Spleen (tissue), 13 donors: ENCODE results near the gene CCDC138. TPM values are rescaled to one million over a fixed set of nuclear protein-coding genes. Genes with fewer than 3 reads are reported as not detected.
"Not testable (repeated sequence)": the region's sequence is repeated elsewhere in the genome, so short reads cannot be mapped to it uniquely, and the experiment has no call there.

Source experiments
- DNase-seq: peaks from one replicate; pipeline ENCODE4 v3.0.0-alpha.2; 2020
- H3K27ac ChIP-seq, 8 donors: fragments of 200-600 bp; sonication (generic) in 7 of 8; 1 replicate in 4 of 8; 2 replicates in 4 of 8; pipeline versions ENCODE4 v1.5.0 to v1.8.0; 2016 to 2021; ENCODE audit warnings: inconsistent platforms in 4 of 8, mild to moderate bottlenecking in 4 of 8, moderate library complexity in 1 of 8
- H3K27me3 ChIP-seq, 7 donors: fragments of 200-600 bp; sonication (generic) in 6 of 7; replicated peaks in 1 of 7; 1 replicate in 4 of 7; 2 replicates in 3 of 7; pipeline versions ENCODE4 v1.5.0 to v1.8.0; 2016 to 2021; ENCODE audit warnings: inconsistent platforms in 3 of 7, mild to moderate bottlenecking in 1 of 7
- H3K36me3 ChIP-seq, 6 donors: fragments of 200-600 bp; sonication (generic) in 5 of 6; 1 replicate in 4 of 6; 2 replicates in 2 of 6; pipeline versions ENCODE4 v1.5.0 to v1.8.0; 2016 to 2021; ENCODE audit warnings: inconsistent platforms in 2 of 6
- H3K4me1 ChIP-seq, 6 donors: fragments of 200-600 bp; sonication (generic) in 5 of 6; 1 replicate in 3 of 6; 2 replicates in 3 of 6; pipeline versions ENCODE4 v1.5.0 to v1.8.0; 2016 to 2021; ENCODE audit warnings: inconsistent platforms in 3 of 6
- H3K4me3 ChIP-seq, 8 donors: fragments of 200-600 bp; sonication (generic) in 7 of 8; 1 replicate in 4 of 8; 2 replicates in 4 of 8; pipeline versions ENCODE4 v1.5.0 to v1.8.0; 2016 to 2021; ENCODE audit warnings: inconsistent platforms in 4 of 8, mild to moderate bottlenecking in 4 of 8, moderate library complexity in 2 of 8
- H3K9me3 ChIP-seq, 8 donors: fragments of 200-600 bp; sonication (generic) in 7 of 8; 1 replicate in 4 of 8; 2 replicates in 4 of 8; pipeline versions ENCODE4 v1.5.0 to v1.8.0; 2016 to 2021; ENCODE audit warnings: inconsistent platforms in 4 of 8
- CTCF ChIP-seq, 11 experiments: fragments of 200-600 bp in 7 of 11; fragments of 450-650 bp in 4 of 11; sonication (generic) in 4 of 11; IDR thresholded peaks in 8 of 11; conservative IDR thresholded peaks in 3 of 11; 1 replicate in 7 of 11; 2 replicates in 4 of 11; pipeline versions ENCODE4 v1.4.0 to v1.8.0; 2016 to 2021; ENCODE audit warnings: antibody characterized with exemption in 11 of 11, inconsistent platforms in 4 of 11, mild to moderate bottlenecking in 1 of 11
- POLR2A ChIP-seq, 3 donors: fragments of 450-650 bp; IDR thresholded peaks; one replicate each; pipeline ENCODE4 v1.5.1; 2017; ENCODE audit warnings: antibody characterized with exemption in 3 of 3, mild to moderate bottlenecking in 1 of 3
- POLR2AphosphoS5 ChIP-seq, 3 donors: sonication (generic); formaldehyde crosslinking; IDR thresholded peaks; one replicate each; pipeline ENCODE4 v1.5.1; 2017; ENCODE audit warnings: antibody characterized with exemption in 3 of 3
- WGBS, 5 donors: extraction: QIAGEN DNeasy Blood & Tissue Kit in 3 of 5; methylation state at CpG; one replicate each; pipeline versions ENCODE4 v1.1.5 to v1.1.7; 2013 to 2018; 5-methylcytosine and 5-hydroxymethylcytosine counted together
- intact Hi-C: fragments of 100-400 bp; cut with DNase I; formaldehyde crosslinking; loops from one replicate; pipeline ENCODE4 v1.15.0; 2023; ENCODE audit warnings: low total_unique reads
- long read RNA-seq, 2 donors: transcript quantifications; one replicate each; lab custom pipeline, GENCODE V29; 2026
- polyA plus RNA-seq, 3 donors: library from polyadenylated mRNA; stranded (reverse); fragments of 200-250 nt; gene quantifications; one replicate each; pipeline ENCODE4 v1.2.1, GENCODE V29; 2013
- total RNA-seq, 7 donors: library from RNA; depleted of rRNA in 3 of 7; stranded (reverse); fragments of >200 nt in 3 of 7; fragmentation: NEBNext Ultra II Directional in 4 of 7; extraction: Animal tissue kit (Norgen Biotek cat#: 25700) in 4 of 7; gene quantifications; one replicate each; pipeline versions ENCODE4 v1.1.0 to v1.2.1, GENCODE V29; 2016 to 2021
- donor health status: healthy with polysubstance abuse.
- donor health status: DM: no; HTN: no; CAD: no; lungs with moderate emphysema.
- donor health status: DM: no; HTN: no; CAD: no.
- donor health status: Bipolar disorder and iron deficiency.
- donor health status: healthy.
- donor health status: DM: no; HTN: no; CAD: no.
- donor health status: DM: yes; HTN: yes; CAD: no.

CCDC138 gene
- 10 to 100 TPM in 2 of 7 donors, 1 to 10 TPM in 5; 3.5 to 10.5 (median 6.5) TPM for total RNA-seq
- 1 to 10 TPM; 2.0 to 3.3 (median 2.5) TPM for polyA plus RNA-seq
- long read RNA-seq, donor 1: 0 reads
- long read RNA-seq, donor 2: 0 reads

GRCh38 chr2:108786354-108787215, at the start of gene CCDC138:
Gene CCDC138 (plus strand): TSS chr2:108786771. CDS start chr2:108786823, 52 bp downstream.
- 0 to 1% (median 1%) methylated on average over 39 to 78 of the region's 78 CpGs for WGBS, 5 donors
- TF ChIP-seq POLR2AphosphoS5 (IDR thresholded peaks at IDR 0.05): peak; percentile 89 to 94 (median 92)
- peak in 1 of 11 experiments; percentile 33 for TF ChIP-seq CTCF (IDR thresholded peaks at IDR 0.05 in 8 of 11, conservative IDR thresholded peaks at IDR 0.05 in 3 of 11)
- TF ChIP-seq POLR2A (IDR thresholded peaks at IDR 0.05): peak in 1 of 3 donors; percentile 24
- H3K4me3 ChIP-seq: peak within 1 kb of the TSS; percentile 70 to 86 (median 76)
- intact Hi-C loops: no loop called here
- no peaks in the 10 kb centered on the region for H3K9me3 ChIP-seq
- H3K27me3 ChIP-seq: no peaks in the 10 kb centered on the region
- peak; percentile 98 for DNase-seq
- peak within 1 kb of the TSS; percentile 36 to 88 (median 83) for H3K27ac ChIP-seq
- peaks cover 0 to 21% (median 14%) of the 10 kb centered on the region in 6 donors for H3K4me1 ChIP-seq
- H3K36me3 ChIP-seq: peaks cover 0 to 44% (median 28%) of the 10 kb centered on the region in 6 donors

GRCh38 chr2:108757973-108758372, 28.6 kb upstream of the CCDC138 start:
- intact Hi-C loops, H3K4me3 ChIP-seq, H3K27me3 ChIP-seq, DNase-seq, H3K9me3 ChIP-seq, H3K4me1 ChIP-seq, H3K27ac ChIP-seq: not testable (repeated sequence)
- WGBS, 5 donors: 94 to 99% (median 95%) methylated on average over 9 of the region's 9 CpGs
- peaks cover 0 to 88% (median 35%) of the 10 kb centered on the region in 6 donors for H3K36me3 ChIP-seq

GRCh38 chr2:108762618-108763017, 24.0 kb upstream of the CCDC138 start:
- intact Hi-C loops: not testable (repeated sequence)

GRCh38 chr2:108766671-108767070, 19.9 kb upstream of the CCDC138 start:
- DNase-seq, intact Hi-C loops, H3K4me1 ChIP-seq, H3K4me3 ChIP-seq, H3K27ac ChIP-seq, H3K9me3 ChIP-seq, H3K27me3 ChIP-seq: not testable (repeated sequence)
- peaks cover 5 to 66% (median 31%) of the 10 kb centered on the region in 6 donors for H3K36me3 ChIP-seq
- 91 to 97% (median 92%) methylated on average over 4 to 5 of the region's 5 CpGs for WGBS, 5 donors

More at GRCh38 chr2:108762618-108763017, 24.0 kb upstream of the CCDC138 start:
- not testable (repeated sequence) for DNase-seq, H3K27ac ChIP-seq, H3K27me3 ChIP-seq, H3K9me3 ChIP-seq, H3K4me3 ChIP-seq, H3K4me1 ChIP-seq
- peaks cover 5 to 82% (median 34%) of the 10 kb centered on the region in 6 donors for H3K36me3 ChIP-seq

GRCh38 chr2:108767859-108768258, 18.7 kb upstream of the CCDC138 start:
- H3K36me3 ChIP-seq: peaks cover 5 to 72% (median 40%) of the 10 kb centered on the region in 6 donors
- intact Hi-C loops, H3K4me1 ChIP-seq, H3K27ac ChIP-seq, H3K9me3 ChIP-seq, H3K27me3 ChIP-seq, DNase-seq, H3K4me3 ChIP-seq: not testable (repeated sequence)
- 72 to 95% (median 82%) methylated on average over 1 of the region's 2 CpGs for WGBS, 5 donors

GRCh38 chr2:108776475-108776874, 10.1 kb upstream of the CCDC138 start:
- TF ChIP-seq POLR2A (IDR thresholded peaks at IDR 0.05) (no peak), POLR2AphosphoS5 (IDR thresholded peaks at IDR 0.05) (no peak), CTCF (IDR thresholded peaks at IDR 0.05 in 8 of 11, conservative IDR thresholded peaks at IDR 0.05 in 3 of 11) (no peak)
- peaks cover 0 to 100% (median 64%) of the 10 kb centered on the region in 6 donors for H3K36me3 ChIP-seq
- H3K4me3 ChIP-seq: no peak overlapping the region
- peak overlapping the region in 2 of 8 donors; percentile 2 to 21 for H3K27ac ChIP-seq
- WGBS, 5 donors: 67 to 83% (median 71%) methylated on average over 3 of the region's 3 CpGs
- H3K9me3 ChIP-seq: no peaks in the 10 kb centered on the region
- peaks cover 0 to 12% (median 0%) of the 10 kb centered on the region in 6 donors for H3K4me1 ChIP-seq
- no peak for DNase-seq
- intact Hi-C loops: no loop called here
- no peaks in the 10 kb centered on the region for H3K27me3 ChIP-seq
